ENCODE data around the gene TBC1D23. TPM values are rescaled to one million over a fixed set of nuclear protein-coding genes. Genes with fewer than 3 reads are reported as not detected.

Gene TBC1D23
- total and polyA plus RNA-seq, 2 of the 13 experiments (the other 11 are each of a cell fraction or from before 2014, with no cell fraction given), result 28.7 to 35.4 TPM

DNA sequence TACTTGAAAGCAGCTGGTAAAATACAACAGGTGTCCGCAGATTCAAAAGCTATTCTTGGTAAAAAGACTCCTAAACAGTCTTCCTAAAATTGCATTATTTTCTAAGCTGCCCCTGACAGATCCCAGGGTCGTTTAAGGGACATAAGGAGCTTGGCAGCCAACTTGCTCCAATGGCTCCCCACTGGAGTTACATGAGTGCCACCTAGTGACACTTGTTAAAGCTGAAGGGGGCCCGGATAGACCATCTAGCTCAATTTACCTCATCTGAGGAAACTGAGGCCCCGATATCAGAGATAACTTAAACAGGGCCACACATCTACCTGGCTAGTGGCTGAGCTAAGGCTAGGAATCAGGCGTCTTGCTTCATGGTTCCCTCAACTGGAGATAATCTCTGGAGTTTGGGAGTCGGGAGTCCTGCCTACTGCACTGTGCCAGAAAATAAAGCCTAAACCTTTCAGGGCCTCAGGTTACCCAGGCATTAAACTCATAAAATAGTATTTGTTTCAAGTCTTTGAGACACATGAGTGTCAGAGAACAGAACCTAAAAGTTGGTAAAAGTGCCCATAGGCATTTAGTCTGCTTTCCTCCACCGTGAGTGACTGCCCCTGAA is 6.5 kb upstream of the TBC1D23 start (continued):
- TF ChIP-seq, protein P1, sequence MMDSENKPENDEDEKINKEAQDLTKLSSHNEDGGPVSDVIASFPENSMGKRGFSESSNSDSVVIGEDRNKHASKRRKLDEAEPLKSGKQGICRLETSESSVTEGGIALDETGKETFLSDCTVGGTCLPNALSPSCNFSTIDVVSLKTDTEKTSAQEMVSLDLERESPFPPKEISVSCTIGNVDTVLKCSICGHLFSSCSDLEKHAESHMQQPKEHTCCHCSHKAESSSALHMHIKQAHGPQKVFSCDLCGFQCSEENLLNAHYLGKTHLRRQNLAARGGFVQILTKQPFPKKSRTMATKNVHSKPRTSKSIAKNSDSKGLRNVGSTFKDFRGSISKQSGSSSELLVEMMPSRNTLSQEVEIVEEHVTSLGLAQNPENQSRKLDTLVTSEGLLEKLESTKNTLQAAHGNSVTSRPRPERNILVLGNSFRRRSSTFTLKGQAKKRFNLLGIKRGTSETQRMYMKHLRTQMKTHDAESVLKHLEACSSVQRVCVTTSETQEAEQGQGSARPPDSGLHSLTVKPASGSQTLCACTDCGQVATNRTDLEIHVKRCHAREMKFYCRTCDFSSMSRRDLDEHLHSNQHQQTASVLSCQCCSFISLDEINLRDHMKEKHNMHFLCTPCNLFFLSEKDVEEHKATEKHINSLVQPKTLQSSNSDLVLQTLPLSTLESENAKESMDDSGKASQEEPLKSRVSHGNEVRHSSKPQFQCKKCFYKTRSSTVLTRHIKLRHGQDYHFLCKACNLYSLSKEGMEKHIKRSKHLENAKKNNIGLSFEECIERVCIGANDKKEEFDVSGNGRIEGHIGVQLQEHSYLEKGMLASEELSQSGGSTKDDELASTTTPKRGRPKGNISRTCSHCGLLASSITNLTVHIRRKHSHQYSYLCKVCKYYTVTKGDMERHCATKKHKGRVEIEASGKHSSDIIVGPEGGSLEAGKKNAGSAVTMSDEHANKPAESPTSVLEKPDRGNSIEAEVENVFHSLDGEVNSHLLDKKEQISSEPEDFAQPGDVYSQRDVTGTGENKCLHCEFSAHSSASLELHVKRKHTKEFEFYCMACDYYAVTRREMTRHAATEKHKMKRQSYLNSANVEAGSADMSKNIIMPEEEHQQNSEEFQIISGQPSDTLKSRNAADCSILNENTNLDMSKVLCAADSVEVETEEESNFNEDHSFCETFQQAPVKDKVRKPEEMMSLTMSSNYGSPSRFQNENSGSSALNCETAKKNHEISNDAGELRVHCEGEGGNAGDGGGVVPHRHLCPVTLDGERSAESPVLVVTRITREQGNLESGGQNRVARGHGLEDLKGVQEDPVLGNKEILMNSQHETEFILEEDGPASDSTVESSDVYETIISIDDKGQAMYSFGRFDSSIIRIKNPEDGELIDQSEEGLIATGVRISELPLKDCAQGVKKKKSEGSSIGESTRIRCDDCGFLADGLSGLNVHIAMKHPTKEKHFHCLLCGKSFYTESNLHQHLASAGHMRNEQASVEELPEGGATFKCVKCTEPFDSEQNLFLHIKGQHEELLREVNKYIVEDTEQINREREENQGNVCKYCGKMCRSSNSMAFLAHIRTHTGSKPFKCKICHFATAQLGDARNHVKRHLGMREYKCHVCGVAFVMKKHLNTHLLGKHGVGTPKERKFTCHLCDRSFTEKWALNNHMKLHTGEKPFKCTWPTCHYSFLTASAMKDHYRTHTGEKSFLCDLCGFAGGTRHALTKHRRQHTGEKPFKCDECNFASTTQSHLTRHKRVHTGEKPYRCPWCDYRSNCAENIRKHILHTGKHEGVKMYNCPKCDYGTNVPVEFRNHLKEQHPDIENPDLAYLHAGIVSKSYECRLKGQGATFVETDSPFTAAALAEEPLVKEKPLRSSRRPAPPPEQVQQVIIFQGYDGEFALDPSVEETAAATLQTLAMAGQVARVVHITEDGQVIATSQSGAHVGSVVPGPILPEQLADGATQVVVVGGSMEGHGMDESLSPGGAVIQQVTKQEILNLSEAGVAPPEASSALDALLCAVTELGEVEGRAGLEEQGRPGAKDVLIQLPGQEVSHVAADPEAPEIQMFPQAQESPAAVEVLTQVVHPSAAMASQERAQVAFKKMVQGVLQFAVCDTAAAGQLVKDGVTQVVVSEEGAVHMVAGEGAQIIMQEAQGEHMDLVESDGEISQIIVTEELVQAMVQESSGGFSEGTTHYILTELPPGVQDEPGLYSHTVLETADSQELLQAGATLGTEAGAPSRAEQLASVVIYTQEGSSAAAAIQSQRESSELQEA (CRISPR knock-in tag; IDR thresholded peaks at IDR 0.05; ENCODE audit: not compliant biosample characterization), result no peak
- TF ChIP-seq ZBTB39 (CRISPR knock-in tag; IDR thresholded peaks at IDR 0.05), result no peak
- no peak for TF ChIP-seq ZNF232 (CRISPR knock-in tag; IDR thresholded peaks at IDR 0.05; ENCODE audit: borderline replicate concordance)
- TF ChIP-seq PCBP1 (IDR thresholded peaks at IDR 0.05; ENCODE audit: borderline replicate concordance, low read depth, low read length), result no peak
- TF ChIP-seq ZFP1 (CRISPR knock-in tag; IDR thresholded peaks at IDR 0.05), result no peak
- no peak for TF ChIP-seq ZNF225 (CRISPR knock-in tag; IDR thresholded peaks at IDR 0.05)
- peak; percentile 41; the same call in 1 of the 2 replicates for TF ChIP-seq RXRB (CRISPR knock-in tag; IDR thresholded peaks at IDR 0.05; ENCODE audit: borderline replicate concordance)
- TF ChIP-seq TRIM24 (CRISPR knock-in tag; IDR thresholded peaks at IDR 0.05), result no peak
- TF ChIP-seq FOXK2 (IDR thresholded peaks at IDR 0.05), result no peak
- TF ChIP-seq ZBTB8A (CRISPR knock-in tag; IDR thresholded peaks at IDR 0.05; ENCODE audit: borderline replicate concordance, low read depth), result no peak
- no peak for TF ChIP-seq SKI (IDR thresholded peaks at IDR 0.05; ENCODE audit: partially characterized antibody)
- no peak for TF ChIP-seq ZNF639 (CRISPR knock-in tag; conservative IDR thresholded peaks at IDR 0.05)
- no peak for TF ChIP-seq SMYD3 (CRISPR knock-in tag; IDR thresholded peaks at IDR 0.05)
- TF ChIP-seq, protein P2, sequence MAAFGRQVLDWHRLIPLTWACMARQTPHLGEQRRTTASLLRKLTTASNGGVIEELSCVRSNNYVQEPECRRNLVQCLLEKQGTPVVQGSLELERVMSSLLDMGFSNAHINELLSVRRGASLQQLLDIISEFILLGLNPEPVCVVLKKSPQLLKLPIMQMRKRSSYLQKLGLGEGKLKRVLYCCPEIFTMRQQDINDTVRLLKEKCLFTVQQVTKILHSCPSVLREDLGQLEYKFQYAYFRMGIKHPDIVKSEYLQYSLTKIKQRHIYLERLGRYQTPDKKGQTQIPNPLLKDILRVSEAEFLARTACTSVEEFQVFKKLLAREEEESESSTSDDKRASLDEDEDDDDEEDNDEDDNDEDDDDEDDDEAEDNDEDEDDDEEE (CRISPR knock-in tag; IDR thresholded peaks at IDR 0.05), result no peak
- no peak for TF ChIP-seq MAZ (IDR thresholded peaks at IDR 0.05; ENCODE audit: borderline replicate concordance, low read depth, low read length)
- TF ChIP-seq MAZ (CRISPR knock-in tag; IDR thresholded peaks at IDR 0.05; ENCODE audit: low read depth), result 0 out of 2 replicates have a peak, but pooled peaks have one; percentile 47
- TF ChIP-seq HNRNPK (IDR thresholded peaks at IDR 0.05; ENCODE audit: low read depth, low read length, poor library complexity, severe bottlenecking), result no peak
- no peak for TF ChIP-seq HMG20B (CRISPR knock-in tag; conservative IDR thresholded peaks at IDR 0.05)

Measured in HepG2 (cell line).